Fibroblast of lung (primary cell): Measurements from ENCODE around the gene TIAM1. TPM values are rescaled to one million over a fixed set of nuclear protein-coding genes. Genes with fewer than 3 reads are reported as not detected.

ENCODE experiments used
- DNase-seq, 2 donors: peaks; one replicate each; pipeline versions ENCODE4 v3.0.0 to v3.0.0-alpha.2; 2010; ENCODE audit warnings: low read depth in 2 of 2
- H2AFZ ChIP-seq: 2 replicates; pipeline ENCODE4 v1.5.1; 2012; ENCODE audit warnings: low read length, control low read depth, inconsistent platforms
- H3K27ac ChIP-seq: 2 replicates; pipeline ENCODE4 v1.5.1; 2011; ENCODE audit warnings: low read length, control low read depth; ENCODE audit not compliant: insufficient read depth
- H3K27me3 ChIP-seq: 2 replicates; pipeline ENCODE4 v1.5.1; 2011; ENCODE audit warnings: mild to moderate bottlenecking, low read length; ENCODE audit not compliant: control insufficient read depth, insufficient read depth
- H3K36me3 ChIP-seq: 2 replicates; pipeline ENCODE4 v1.5.1; 2011; ENCODE audit warnings: low read length; ENCODE audit not compliant: control insufficient read depth, insufficient read depth
- H3K4me1 ChIP-seq: 2 replicates; pipeline ENCODE4 v1.5.1; 2011; ENCODE audit warnings: low read length; ENCODE audit not compliant: control insufficient read depth, insufficient read depth; ENCODE audit errors: extremely low read depth
- H3K4me2 ChIP-seq: 2 replicates; pipeline ENCODE4 v1.5.1; 2011; ENCODE audit warnings: low read length, control low read depth; ENCODE audit not compliant: insufficient read depth; ENCODE audit errors: extremely low read depth
- H3K4me3 ChIP-seq, 4 experiments: fragments of 200-600 bp in 1 of 4; sonication (generic) in 1 of 4; replicated peaks in 1 of 4; 2 replicates each; pipeline ENCODE4 v1.5.1; 2011 to 2016; ENCODE audit warnings: low read length in 4 of 4, low read depth in 3 of 4, mild to moderate bottlenecking in 3 of 4, control low read depth in 2 of 4, inconsistent platforms in 1 of 4, mixed read lengths in 1 of 4; ENCODE audit not compliant: insufficient read depth in 1 of 4; ENCODE audit errors: control extremely low read depth in 1 of 4
- H3K79me2 ChIP-seq: 2 replicates; pipeline ENCODE4 v1.5.1; 2012; ENCODE audit warnings: mild to moderate bottlenecking, low read length, inconsistent platforms; ENCODE audit not compliant: control insufficient read depth, insufficient read depth
- H3K9ac ChIP-seq: 2 replicates; pipeline ENCODE4 v1.5.1; 2011; ENCODE audit warnings: mild to moderate bottlenecking, low read length, control low read depth; ENCODE audit not compliant: insufficient read depth
- H3K9me3 ChIP-seq: 2 replicates; pipeline ENCODE4 v1.5.1; 2012; ENCODE audit warnings: low read depth, low read length; ENCODE audit not compliant: control insufficient read depth, insufficient read depth
- H4K20me1 ChIP-seq: 2 replicates; pipeline ENCODE4 v1.5.1; 2011; ENCODE audit warnings: low read length; ENCODE audit not compliant: control insufficient read depth, insufficient read depth; ENCODE audit errors: extremely low read depth
- CTCF ChIP-seq, 2 donors: IDR thresholded peaks in 1 of 2; conservative IDR thresholded peaks in 1 of 2; 1 replicate in 1 of 2; 2 replicates in 1 of 2; pipeline ENCODE4 v1.5.1; 2011 to 2012; ENCODE audit warnings: low read length in 2 of 2, control low read depth in 1 of 2, inconsistent platforms in 1 of 2, low read depth in 1 of 2, mild to moderate bottlenecking in 1 of 2
- EZH2 ChIP-seq: IDR thresholded peaks from 2 replicates; pipeline ENCODE4 v1.5.1; 2012; ENCODE audit warnings: low read length, control low read depth, mild to moderate bottlenecking; ENCODE audit errors: missing control alignments
- polyA plus RNA-seq, 2 donors: library from polyadenylated mRNA; depleted of rRNA in 1 of 2; stranded (reverse) in 1 of 2; unstranded in 1 of 2; fragments of >200 nt; gene quantifications; 2 replicates each; pipeline ENCODE4 v1.2.1, GENCODE V29; 2011 to 2012; ENCODE audit warnings: missing spikeins in 1 of 2
- total RNA-seq: library from RNA; depleted of rRNA; stranded (reverse); fragments of >200 nt; gene quantifications from 2 replicates; pipeline ENCODE4 v1.2.1, GENCODE V29; 2014

Gene TIAM1
- total and polyA plus RNA-seq, 2 donors (not counting 1 experiment from before 2014, with no cell fraction given) = under 0.01 to 0.52 TPM

DNA sequence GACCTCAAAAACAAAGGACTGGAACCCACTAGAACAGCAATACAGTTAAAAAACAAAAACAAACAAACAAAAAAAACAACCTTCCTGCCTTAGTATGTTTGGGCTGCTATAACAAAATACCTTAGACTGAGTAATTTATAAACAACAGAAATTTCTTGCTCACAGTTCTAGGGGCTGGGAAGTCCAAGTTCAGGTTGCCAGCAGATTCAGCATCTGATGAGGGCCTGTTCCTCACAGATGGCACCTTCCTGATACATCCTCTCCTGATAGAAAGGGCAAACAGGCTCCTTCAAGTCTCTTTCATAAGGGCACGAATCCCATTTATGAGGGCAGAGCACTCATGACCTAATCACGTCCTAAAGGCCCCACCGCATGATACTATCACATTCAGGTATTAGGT is 55.9 kb downstream of the TIAM1 start:
- Histone ChIP-seq H3K36me3 (no peaks in the 10 kb centered on the region), H3K9ac (no peak overlapping the region), H3K79me2 (no peaks in the 10 kb centered on the region), H3K27me3 (no peaks in the 10 kb centered on the region), H3K4me2 (no peak overlapping the region), H3K9me3 (no peaks in the 10 kb centered on the region), H3K27ac (no peak overlapping the region), H2AFZ (no peak overlapping the region), H3K4me3 (no peak overlapping the region), H4K20me1 (no peaks in the 10 kb centered on the region), H3K4me1 (no peaks in the 10 kb centered on the region)
- no peak for DNase-seq
- TF ChIP-seq EZH2 (no peak), CTCF (conservative IDR thresholded peaks at IDR 0.05 in 1 of 2, IDR thresholded peaks at IDR 0.05 in 1 of 2; ENCODE audit: low read depth in 1 of 2, low read length in 2 of 2) (no peak)

DNA sequence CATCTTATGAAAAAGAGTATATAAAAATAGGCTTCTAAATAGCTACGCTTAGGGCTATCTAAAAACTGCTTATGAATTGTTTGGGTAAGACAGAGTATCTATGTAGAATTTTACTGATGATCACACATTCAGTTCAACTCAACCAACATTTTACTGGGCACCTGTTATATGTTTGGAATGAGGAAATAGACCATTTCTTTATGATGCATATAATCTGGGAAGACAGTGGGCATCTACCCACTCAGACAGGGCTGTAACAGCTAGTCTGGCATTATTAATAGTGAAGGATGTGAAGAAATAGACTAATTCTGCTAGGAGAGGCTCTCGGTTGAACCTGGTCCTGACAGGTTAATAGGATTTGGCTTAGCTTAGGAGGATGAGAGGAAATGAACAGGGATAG is 56.9 kb downstream of the TIAM1 start:
- TF ChIP-seq EZH2 = no peak
- no peak for TF ChIP-seq CTCF (conservative IDR thresholded peaks at IDR 0.05 in 1 of 2, IDR thresholded peaks at IDR 0.05 in 1 of 2; ENCODE audit: low read depth in 1 of 2, low read length in 2 of 2)

DNA sequence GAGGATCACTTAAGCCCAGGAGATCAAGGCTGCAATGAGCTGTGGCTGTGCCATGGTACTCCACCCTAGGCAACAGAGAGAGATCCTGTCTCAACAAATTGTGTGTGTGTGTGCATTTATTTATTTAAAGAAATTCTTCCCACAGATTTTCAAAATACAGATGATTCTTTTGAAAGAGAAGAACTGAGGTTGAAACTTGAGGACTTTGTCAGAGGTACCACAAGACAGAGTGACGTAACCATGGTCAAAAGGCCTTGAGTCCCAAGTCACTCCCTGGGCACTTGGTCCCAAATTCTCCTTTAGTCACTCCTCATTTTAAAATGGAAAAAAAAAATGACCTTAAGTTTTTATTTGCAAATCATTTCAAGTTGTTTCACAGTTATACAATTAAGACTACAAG is 57.4 kb downstream of the TIAM1 start:
- no peak for DNase-seq

More for the DNA sequence above, 56.9 kb downstream of the TIAM1 start:
- Histone ChIP-seq H3K79me2 (no peaks in the 10 kb centered on the region), H3K9ac (no peak overlapping the region), H4K20me1 (no peaks in the 10 kb centered on the region), H3K27ac (no peak overlapping the region), H3K4me3 (no peak overlapping the region), H3K27me3 (no peaks in the 10 kb centered on the region), H3K9me3 (no peaks in the 10 kb centered on the region), H2AFZ (no peak overlapping the region), H3K4me2 (no peak overlapping the region), H3K4me1 (no peaks in the 10 kb centered on the region), H3K36me3 (no peaks in the 10 kb centered on the region)
- no peak for DNase-seq

More for the DNA sequence above, 57.4 kb downstream of the TIAM1 start:
- TF ChIP-seq CTCF (conservative IDR thresholded peaks at IDR 0.05 in 1 of 2, IDR thresholded peaks at IDR 0.05 in 1 of 2; ENCODE audit: low read depth in 1 of 2, low read length in 2 of 2) (no peak), EZH2 (no peak)
- Histone ChIP-seq H3K9me3 (no peaks in the 10 kb centered on the region), H4K20me1 (no peaks in the 10 kb centered on the region), H3K4me1 (no peaks in the 10 kb centered on the region), H3K36me3 (no peaks in the 10 kb centered on the region), H2AFZ (no peak overlapping the region), H3K4me2 (no peak overlapping the region), H3K27me3 (no peaks in the 10 kb centered on the region), H3K9ac (no peak overlapping the region), H3K4me3 (no peak overlapping the region), H3K79me2 (no peaks in the 10 kb centered on the region), H3K27ac (no peak overlapping the region)
